Fibroblast of pulmonary artery (primary cell): ENCODE results near the gene IL36G.
"Not testable (repeated sequence)": the region's sequence is repeated elsewhere in the genome, so short reads cannot be mapped to it uniquely, and the experiment has no call there.

Experiments used
- DNase-seq: peaks from one replicate; pipeline ENCODE4 v3.0.0-alpha.2; 2010; ENCODE audit warnings: low read depth
- H3K4me3 ChIP-seq: replicated peaks from 2 replicates; pipeline ENCODE4 v1.5.1; 2011; ENCODE audit warnings: low read depth, mild to moderate bottlenecking, control low read depth, low read length, moderate library complexity
- TF ChIP-seq, protein P1 (sequence below): IDR thresholded peaks from 2 replicates; pipeline ENCODE4 v1.5.1; 2011; ENCODE audit warnings: mild to moderate bottlenecking, control low read depth, low read length, inconsistent platforms; ENCODE audit errors: missing control alignments

Gene IL36G

DNA sequence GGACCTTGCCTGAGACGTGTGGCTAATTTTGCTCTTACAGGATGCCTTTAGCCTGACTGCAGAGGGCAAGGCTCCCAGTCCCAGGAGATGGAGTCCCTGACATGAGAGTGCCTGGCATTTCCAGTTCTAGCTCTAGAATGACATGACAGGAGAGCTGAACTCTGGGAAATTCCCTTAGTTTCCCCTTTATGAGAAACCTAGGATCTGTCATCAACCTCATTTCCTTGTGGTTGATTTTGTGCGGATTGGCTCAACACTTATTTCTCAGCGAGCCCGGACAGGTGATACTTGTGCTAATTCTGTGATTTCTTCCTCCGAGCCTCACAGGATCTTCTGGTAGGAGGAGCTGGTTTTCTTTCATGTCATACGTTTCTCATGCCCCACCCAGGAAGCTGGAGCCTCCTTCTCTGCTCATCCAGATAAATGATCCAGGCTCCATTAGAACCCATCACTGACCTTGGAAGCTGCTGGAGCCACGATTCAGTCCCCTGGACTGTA, at the start of gene IL36G:
IL36G (plus strand) TSS at position 448 of the 498 bp plus-strand sequence. CDS start 633 bp downstream, outside the sequence.
- TF ChIP-seq, protein P1, sequence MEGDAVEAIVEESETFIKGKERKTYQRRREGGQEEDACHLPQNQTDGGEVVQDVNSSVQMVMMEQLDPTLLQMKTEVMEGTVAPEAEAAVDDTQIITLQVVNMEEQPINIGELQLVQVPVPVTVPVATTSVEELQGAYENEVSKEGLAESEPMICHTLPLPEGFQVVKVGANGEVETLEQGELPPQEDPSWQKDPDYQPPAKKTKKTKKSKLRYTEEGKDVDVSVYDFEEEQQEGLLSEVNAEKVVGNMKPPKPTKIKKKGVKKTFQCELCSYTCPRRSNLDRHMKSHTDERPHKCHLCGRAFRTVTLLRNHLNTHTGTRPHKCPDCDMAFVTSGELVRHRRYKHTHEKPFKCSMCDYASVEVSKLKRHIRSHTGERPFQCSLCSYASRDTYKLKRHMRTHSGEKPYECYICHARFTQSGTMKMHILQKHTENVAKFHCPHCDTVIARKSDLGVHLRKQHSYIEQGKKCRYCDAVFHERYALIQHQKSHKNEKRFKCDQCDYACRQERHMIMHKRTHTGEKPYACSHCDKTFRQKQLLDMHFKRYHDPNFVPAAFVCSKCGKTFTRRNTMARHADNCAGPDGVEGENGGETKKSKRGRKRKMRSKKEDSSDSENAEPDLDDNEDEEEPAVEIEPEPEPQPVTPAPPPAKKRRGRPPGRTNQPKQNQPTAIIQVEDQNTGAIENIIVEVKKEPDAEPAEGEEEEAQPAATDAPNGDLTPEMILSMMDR, result no peak
- no peak within 1 kb of the TSS for H3K4me3 ChIP-seq
- no peak for DNase-seq

DNA sequence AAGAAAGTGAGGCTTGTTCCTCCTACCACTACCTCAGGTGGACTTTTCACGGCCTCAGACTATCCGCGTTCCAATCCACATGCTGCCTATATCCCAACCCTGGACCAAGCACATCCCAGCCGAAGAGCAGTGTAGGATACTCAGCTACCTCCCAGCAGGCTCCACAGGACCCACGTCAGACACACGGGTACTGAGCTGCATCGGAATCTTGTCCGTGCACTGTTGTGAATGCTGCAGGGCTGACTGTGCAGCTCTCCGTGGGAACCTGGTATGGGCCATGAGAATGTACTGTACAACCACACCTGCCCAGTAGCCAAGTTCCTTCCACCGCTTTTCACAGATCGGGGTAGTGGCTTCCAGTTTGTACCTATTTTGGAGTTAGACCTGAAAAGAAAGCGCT, 44.5 kb upstream of the IL36G start:
- DNase-seq, result no peak
- H3K4me3 ChIP-seq, result no peak overlapping the region
- TF ChIP-seq, protein P1, result no peak

GRCh38 chr2:112934117-112934516, 43.7 kb upstream of the IL36G start:
- not testable (repeated sequence) for DNase-seq, H3K4me3 ChIP-seq

GRCh38 chr2:112936927-112937232, 40.9 kb upstream of the IL36G start:
- no peak for DNase-seq
- TF ChIP-seq, protein P1, result no peak
- no peak overlapping the region for H3K4me3 ChIP-seq

DNA sequence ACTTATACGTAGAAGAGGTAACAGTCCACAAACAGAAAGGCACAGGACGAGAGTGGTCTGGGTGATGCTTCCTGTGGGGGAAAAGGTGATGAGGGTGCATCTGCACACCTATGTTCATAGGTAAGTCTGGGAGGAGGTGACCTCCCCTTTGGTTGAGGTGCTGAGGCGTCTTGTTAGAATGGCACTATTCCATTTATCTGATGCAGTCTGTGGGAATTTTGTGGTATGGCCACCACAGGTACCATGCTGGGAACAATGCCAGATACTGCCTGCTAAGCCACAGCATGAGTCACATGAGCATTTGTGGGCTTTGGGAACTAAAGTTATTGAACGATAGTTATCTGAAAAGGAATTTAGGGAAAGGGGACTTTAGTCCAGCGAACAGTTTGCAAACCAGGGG, 38.9 kb upstream of the IL36G start:
- peak; percentile 8 for DNase-seq
- no peak overlapping the region for H3K4me3 ChIP-seq
- TF ChIP-seq, protein P1, result no peak

DNA sequence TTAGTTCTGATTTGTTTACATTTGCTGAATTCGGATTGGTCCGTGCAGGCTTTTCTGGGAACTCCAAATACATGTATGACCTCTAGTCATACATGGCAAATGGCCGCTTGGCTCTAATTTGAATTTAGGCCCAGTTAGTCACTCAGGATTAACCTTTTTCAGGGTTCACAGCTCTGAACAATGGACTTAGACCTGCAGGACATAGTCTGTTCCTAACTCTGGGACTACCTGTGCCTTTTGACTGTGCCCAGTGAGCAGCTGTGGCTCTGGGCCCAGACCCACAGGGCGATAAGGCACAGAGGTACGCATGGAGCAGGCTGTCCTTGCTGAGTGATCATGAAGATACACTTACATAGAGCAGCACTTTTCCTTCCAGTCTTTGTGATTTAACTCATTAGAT, 38.4 kb upstream of the IL36G start:
- no peak overlapping the region for H3K4me3 ChIP-seq
- TF ChIP-seq, protein P1, result no peak
- DNase-seq, result no peak

DNA sequence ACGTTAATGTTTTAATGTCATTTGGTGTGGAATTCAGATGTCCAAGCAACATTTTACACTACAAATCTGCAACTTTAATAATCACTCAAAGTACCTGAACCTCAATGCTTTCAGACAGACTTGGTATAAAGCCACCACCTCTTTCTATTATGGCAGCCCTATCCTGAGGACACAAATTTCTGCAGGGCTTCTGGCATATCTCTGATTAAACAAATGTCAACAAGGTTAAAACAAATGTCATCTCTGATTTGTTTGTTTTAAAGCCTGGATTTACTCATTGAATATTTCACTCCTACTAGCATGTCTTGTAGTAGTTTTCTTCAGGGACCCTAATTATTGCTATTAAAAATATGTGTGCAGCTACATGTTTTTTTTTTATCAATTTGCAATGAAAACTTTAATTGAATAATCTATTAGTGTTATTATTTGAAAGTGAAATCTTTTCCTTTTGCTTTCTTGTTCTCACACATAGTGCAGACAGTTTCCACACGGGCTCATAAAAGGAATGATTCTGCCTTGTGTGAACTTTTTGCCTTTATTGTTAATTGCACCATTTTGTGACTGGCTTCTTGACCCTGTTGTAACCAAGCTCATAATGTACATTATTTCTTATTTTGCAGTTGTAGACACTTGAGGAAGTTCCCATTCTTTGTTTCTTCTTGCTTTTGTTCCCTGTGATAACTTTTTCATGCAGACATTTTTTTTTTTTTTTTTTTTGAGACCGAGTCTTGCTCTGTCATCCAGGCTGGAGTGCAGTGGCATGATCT, 36.8 kb upstream of the IL36G start:
- no peak for DNase-seq
- no peak overlapping the region for H3K4me3 ChIP-seq
- TF ChIP-seq, protein P1, result no peak
